Esophagus squamous epithelium (tissue), 4 donors: ENCODE measurements around the gene SPTBN5.

Experiments used
- POLR2A ChIP-seq, 4 donors: fragments of 450-650 bp; IDR thresholded peaks; one replicate each; pipeline ENCODE4 v1.6.1; 2017; ENCODE audit warnings: antibody characterized with exemption in 4 of 4, mild to moderate bottlenecking in 4 of 4, moderate library complexity in 3 of 4
- TF ChIP-seq, protein P1 (sequence below), 6 experiments: fragments of 450-650 bp in 4 of 6; fragments of 200-600 bp in 2 of 6; sonication (generic) in 2 of 6; IDR thresholded peaks; one replicate each; pipeline ENCODE4 v1.5.1; 2016 to 2019; ENCODE audit warnings: antibody characterized with exemption in 6 of 6, mild to moderate bottlenecking in 4 of 6, moderate library complexity in 4 of 6

DNA sequence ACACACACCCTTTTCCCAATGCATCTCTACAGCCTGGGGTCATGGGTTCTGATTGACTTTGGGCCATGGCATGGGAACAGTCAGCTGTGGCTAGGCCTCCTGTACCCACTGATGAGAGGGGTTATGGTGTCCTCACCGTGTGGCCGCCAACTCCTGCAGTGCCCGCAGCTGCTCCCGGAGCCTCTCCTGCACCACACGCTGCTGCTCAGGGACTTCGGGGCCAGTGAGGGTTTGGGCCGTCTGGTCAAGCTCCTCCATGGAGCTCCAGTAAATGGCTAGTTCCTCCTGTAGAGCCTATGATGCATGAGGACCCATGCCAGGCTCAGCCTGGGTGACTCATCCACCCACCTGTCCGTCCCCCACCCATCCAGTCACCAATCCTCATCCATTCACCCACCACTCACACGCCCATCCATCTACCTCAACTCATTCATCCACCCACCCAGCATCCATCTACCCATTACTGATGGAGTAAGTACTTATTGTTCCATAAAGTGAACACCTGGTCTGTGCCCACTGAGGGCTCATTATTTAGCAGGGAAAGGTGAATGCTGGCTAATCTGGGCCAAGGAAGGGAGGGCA, 21.6 kb downstream of the SPTBN5 start:
- TF ChIP-seq, protein P1, sequence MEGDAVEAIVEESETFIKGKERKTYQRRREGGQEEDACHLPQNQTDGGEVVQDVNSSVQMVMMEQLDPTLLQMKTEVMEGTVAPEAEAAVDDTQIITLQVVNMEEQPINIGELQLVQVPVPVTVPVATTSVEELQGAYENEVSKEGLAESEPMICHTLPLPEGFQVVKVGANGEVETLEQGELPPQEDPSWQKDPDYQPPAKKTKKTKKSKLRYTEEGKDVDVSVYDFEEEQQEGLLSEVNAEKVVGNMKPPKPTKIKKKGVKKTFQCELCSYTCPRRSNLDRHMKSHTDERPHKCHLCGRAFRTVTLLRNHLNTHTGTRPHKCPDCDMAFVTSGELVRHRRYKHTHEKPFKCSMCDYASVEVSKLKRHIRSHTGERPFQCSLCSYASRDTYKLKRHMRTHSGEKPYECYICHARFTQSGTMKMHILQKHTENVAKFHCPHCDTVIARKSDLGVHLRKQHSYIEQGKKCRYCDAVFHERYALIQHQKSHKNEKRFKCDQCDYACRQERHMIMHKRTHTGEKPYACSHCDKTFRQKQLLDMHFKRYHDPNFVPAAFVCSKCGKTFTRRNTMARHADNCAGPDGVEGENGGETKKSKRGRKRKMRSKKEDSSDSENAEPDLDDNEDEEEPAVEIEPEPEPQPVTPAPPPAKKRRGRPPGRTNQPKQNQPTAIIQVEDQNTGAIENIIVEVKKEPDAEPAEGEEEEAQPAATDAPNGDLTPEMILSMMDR (IDR thresholded peaks at IDR 0.05), result no peak
- TF ChIP-seq POLR2A (IDR thresholded peaks at IDR 0.05), result no peak
